ENCODE results near the gene ITGB5. TPM values are rescaled to one million over a fixed set of nuclear protein-coding genes. Genes with fewer than 3 reads are reported as not detected.

The ITGB5 gene
- total and polyA plus RNA-seq, 2 donors (not counting 3 experiments of a cell fraction or from before 2014, with no cell fraction given): 144 to 170 TPM

- H3K4me1 ChIP-seq (ENCODE audit: control insufficient read depth, extremely low read depth, insufficient read depth, low read length): no peaks in the 10 kb centered on the region
- BruUV-seq (replicated peaks): no TSS peak
- intact Hi-C loops (cut with micrococcal nuclease): no loop called here
Measured at GRCh38 chr3:124907957-124908356, 20.8 kb upstream of the ITGB5 start.

GRCh38 chr3:124904835-124905492 is 17.8 kb upstream of the ITGB5 start:
- Histone ChIP-seq H3K79me2 (ENCODE audit: control insufficient read depth, insufficient read depth, low read length) (no peaks in the 10 kb centered on the region), H3K36me3 (ENCODE audit: control insufficient read depth in 2 of 2, extremely low read depth in 1 of 2, insufficient read depth in 2 of 2, low read length in 2 of 2) (no peaks in the 10 kb centered on the region), H3K27me3 (ENCODE audit: control insufficient read depth in 2 of 2, insufficient read depth in 2 of 2, low read length in 2 of 2) (peaks cover 21 to 24% of the 10 kb centered on the region in 2 experiments), H3K9ac (replicated peaks; ENCODE audit: extremely low read depth, insufficient read depth, low read length) (no peak overlapping the region), H3K27ac (ENCODE audit: insufficient read depth, low read depth, low read length) (no peak overlapping the region), H3K4me2 (ENCODE audit: insufficient read depth, low read length) (no peak overlapping the region), H3K4me3 (replicated peaks in 1 of 3; ENCODE audit: insufficient read depth in 1 of 3, low read depth in 1 of 3, low read length in 3 of 3) (no peak overlapping the region), H3K9me1 (replicated peaks; ENCODE audit: control insufficient read depth, extremely low read depth, insufficient read depth, low read length) (no peaks in the 10 kb centered on the region), H3K4me1 (ENCODE audit: control insufficient read depth, extremely low read depth, insufficient read depth, low read length) (no peaks in the 10 kb centered on the region), H2AFZ (ENCODE audit: low read depth, low read length) (no peak overlapping the region), H3K9me3 (replicated peaks; ENCODE audit: control insufficient read depth, insufficient read depth, low read length) (no peaks in the 10 kb centered on the region), H4K20me1 (replicated peaks; ENCODE audit: control insufficient read depth, extremely low read depth, insufficient read depth, low read length) (no peaks in the 10 kb centered on the region)
- no peak for TF ChIP-seq EZH2 (IDR thresholded peaks at IDR 0.05; ENCODE audit: borderline replicate concordance, low read depth, low read length, severe bottlenecking)
- TF ChIP-seq JUN (IDR thresholded peaks at IDR 0.05; ENCODE audit: borderline replicate concordance, insufficient read depth, insufficient read length, low read depth): no peak
- no peak for TF ChIP-seq GATA2 (IDR thresholded peaks at IDR 0.05; ENCODE audit: insufficient read depth, insufficient read length, low read depth, low read length)
- no peak for TF ChIP-seq CTCF (IDR thresholded peaks at IDR 0.05; ENCODE audit: extremely low read depth in 1 of 2, insufficient read depth in 1 of 2, low read depth in 1 of 2, low read length in 2 of 2)
- no peak for TF ChIP-seq POLR2A (IDR thresholded peaks at IDR 0.05; ENCODE audit: low read depth, low read length)
- no peak for TF ChIP-seq POLR2AphosphoS5 (IDR thresholded peaks at IDR 0.05; ENCODE audit: insufficient read depth, low read depth, low read length)
- no peak for TF ChIP-seq FOS (IDR thresholded peaks at IDR 0.05; ENCODE audit: borderline replicate concordance, insufficient read depth, low read length)
- no peak for TF ChIP-seq MYC (IDR thresholded peaks at IDR 0.05; ENCODE audit: low read depth, low read length)
- TF ChIP-seq MAX (IDR thresholded peaks at IDR 0.05; ENCODE audit: insufficient read depth, insufficient read length): no peak
- no TSS peak for BruUV-seq (replicated peaks)
- intact Hi-C loops (cut with micrococcal nuclease): no loop called here
- dilution Hi-C loops (cut with MboI; ENCODE audit: extremely low pct_ligation_motif_present, low sequenced_read_pairs): no loop called here
- FAIRE-seq (no peak), DNase-seq (ENCODE audit: low read depth, low spot score) (no peak)
- POLR2A ChIA-PET: interaction anchor here (0.6 to 0.7 kb wide), 2 partner anchors 159 to 166 kb away, joined by 3 to 11 read pairs; no protein-coding TSS in a partner anchor
- CTCF ChIA-PET: interaction anchor here (1.0 to 7.7 kb wide), 3 partner anchors 119 to 340 kb away, joined by 4 to 424 read pairs (median 289); no protein-coding TSS in a partner anchor

More at GRCh38 chr3:124907957-124908356, 20.8 kb upstream of the ITGB5 start:
- no peak for FAIRE-seq
- ChIA-PET CTCF (interaction anchor here (1.3 to 7.7 kb wide), 2 partner anchors 8 to 122 kb away, joined by 3 to 289 read pairs; no protein-coding TSS in a partner anchor), POLR2A (no interaction called here)
- Histone ChIP-seq H3K4me3 (replicated peaks in 1 of 3; ENCODE audit: insufficient read depth in 1 of 3, low read depth in 1 of 3, low read length in 3 of 3) (no peak overlapping the region), H4K20me1 (replicated peaks; ENCODE audit: control insufficient read depth, extremely low read depth, insufficient read depth, low read length) (no peaks in the 10 kb centered on the region), H3K4me2 (ENCODE audit: insufficient read depth, low read length) (no peak overlapping the region), H3K27ac (ENCODE audit: insufficient read depth, low read depth, low read length) (no peak overlapping the region), H3K9ac (replicated peaks; ENCODE audit: extremely low read depth, insufficient read depth, low read length) (no peak overlapping the region), H3K9me1 (replicated peaks; ENCODE audit: control insufficient read depth, extremely low read depth, insufficient read depth, low read length) (no peaks in the 10 kb centered on the region), H3K27me3 (ENCODE audit: control insufficient read depth in 2 of 2, insufficient read depth in 2 of 2, low read length in 2 of 2) (peaks cover 27% of the 10 kb centered on the region in 2 experiments), H2AFZ (ENCODE audit: low read depth, low read length) (no peak overlapping the region), H3K9me3 (replicated peaks; ENCODE audit: control insufficient read depth, insufficient read depth, low read length) (no peaks in the 10 kb centered on the region), H3K36me3 (ENCODE audit: control insufficient read depth in 2 of 2, extremely low read depth in 1 of 2, insufficient read depth in 2 of 2, low read length in 2 of 2) (no peaks in the 10 kb centered on the region), H3K79me2 (ENCODE audit: control insufficient read depth, insufficient read depth, low read length) (no peaks in the 10 kb centered on the region)
- DNase-seq (ENCODE audit: low read depth, low spot score): no peak
- TF ChIP-seq EZH2 (IDR thresholded peaks at IDR 0.05; ENCODE audit: borderline replicate concordance, low read depth, low read length, severe bottlenecking) (no peak), JUN (IDR thresholded peaks at IDR 0.05; ENCODE audit: borderline replicate concordance, insufficient read depth, insufficient read length, low read depth) (no peak), MAX (IDR thresholded peaks at IDR 0.05; ENCODE audit: insufficient read depth, insufficient read length) (no peak), GATA2 (IDR thresholded peaks at IDR 0.05; ENCODE audit: insufficient read depth, insufficient read length, low read depth, low read length) (no peak), POLR2A (IDR thresholded peaks at IDR 0.05; ENCODE audit: low read depth, low read length) (no peak), MYC (IDR thresholded peaks at IDR 0.05; ENCODE audit: low read depth, low read length) (no peak), FOS (IDR thresholded peaks at IDR 0.05; ENCODE audit: borderline replicate concordance, insufficient read depth, low read length) (no peak)
- dilution Hi-C loops (cut with MboI; ENCODE audit: extremely low pct_ligation_motif_present, low sequenced_read_pairs): no loop called here

Measured in endothelial cell of umbilical vein (primary cell).